ENCODE measurements around the gene CCNDBP1. TPM values are rescaled to one million over a fixed set of nuclear protein-coding genes. Genes with fewer than 3 reads are reported as not detected.

Gene CCNDBP1
- total RNA-seq, 1 experiment from 2014 or later: 20.4 TPM

DNA sequence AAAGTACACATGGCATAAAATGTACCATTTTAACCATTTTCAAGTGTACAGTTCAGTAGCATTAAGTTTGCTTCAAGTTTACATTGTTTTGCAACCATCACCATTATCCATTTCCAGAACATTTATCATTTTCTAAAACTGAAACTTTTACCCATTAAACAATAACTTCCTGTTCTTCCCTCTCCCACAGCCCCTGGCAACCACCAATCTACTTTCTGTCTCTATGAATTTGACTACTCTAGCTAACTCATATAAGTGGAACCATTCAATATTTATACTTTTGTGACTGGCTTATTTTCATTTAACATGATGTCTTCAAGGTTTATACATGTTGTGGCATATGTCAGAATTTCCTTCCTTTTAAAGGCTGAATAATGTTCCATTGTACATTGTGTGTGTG lies 31.9 kb upstream of the CCNDBP1 start (continued):
- TF ChIP-seq, protein P1, sequence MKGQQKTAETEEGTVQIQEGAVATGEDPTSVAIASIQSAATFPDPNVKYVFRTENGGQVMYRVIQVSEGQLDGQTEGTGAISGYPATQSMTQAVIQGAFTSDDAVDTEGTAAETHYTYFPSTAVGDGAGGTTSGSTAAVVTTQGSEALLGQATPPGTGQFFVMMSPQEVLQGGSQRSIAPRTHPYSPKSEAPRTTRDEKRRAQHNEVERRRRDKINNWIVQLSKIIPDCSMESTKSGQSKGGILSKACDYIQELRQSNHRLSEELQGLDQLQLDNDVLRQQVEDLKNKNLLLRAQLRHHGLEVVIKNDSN (CRISPR knock-in tag; IDR thresholded peaks at IDR 0.05): no peak
- no peak for TF ChIP-seq MYBL2 (CRISPR knock-in tag; IDR thresholded peaks at IDR 0.05)
- TF ChIP-seq, protein P2, sequence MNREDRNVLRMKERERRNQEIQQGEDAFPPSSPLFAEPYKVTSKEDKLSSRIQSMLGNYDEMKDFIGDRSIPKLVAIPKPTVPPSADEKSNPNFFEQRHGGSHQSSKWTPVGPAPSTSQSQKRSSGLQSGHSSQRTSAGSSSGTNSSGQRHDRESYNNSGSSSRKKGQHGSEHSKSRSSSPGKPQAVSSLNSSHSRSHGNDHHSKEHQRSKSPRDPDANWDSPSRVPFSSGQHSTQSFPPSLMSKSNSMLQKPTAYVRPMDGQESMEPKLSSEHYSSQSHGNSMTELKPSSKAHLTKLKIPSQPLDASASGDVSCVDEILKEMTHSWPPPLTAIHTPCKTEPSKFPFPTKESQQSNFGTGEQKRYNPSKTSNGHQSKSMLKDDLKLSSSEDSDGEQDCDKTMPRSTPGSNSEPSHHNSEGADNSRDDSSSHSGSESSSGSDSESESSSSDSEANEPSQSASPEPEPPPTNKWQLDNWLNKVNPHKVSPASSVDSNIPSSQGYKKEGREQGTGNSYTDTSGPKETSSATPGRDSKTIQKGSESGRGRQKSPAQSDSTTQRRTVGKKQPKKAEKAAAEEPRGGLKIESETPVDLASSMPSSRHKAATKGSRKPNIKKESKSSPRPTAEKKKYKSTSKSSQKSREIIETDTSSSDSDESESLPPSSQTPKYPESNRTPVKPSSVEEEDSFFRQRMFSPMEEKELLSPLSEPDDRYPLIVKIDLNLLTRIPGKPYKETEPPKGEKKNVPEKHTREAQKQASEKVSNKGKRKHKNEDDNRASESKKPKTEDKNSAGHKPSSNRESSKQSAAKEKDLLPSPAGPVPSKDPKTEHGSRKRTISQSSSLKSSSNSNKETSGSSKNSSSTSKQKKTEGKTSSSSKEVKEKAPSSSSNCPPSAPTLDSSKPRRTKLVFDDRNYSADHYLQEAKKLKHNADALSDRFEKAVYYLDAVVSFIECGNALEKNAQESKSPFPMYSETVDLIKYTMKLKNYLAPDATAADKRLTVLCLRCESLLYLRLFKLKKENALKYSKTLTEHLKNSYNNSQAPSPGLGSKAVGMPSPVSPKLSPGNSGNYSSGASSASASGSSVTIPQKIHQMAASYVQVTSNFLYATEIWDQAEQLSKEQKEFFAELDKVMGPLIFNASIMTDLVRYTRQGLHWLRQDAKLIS (CRISPR knock-in tag; IDR thresholded peaks at IDR 0.05; ENCODE audit: borderline replicate concordance): no peak
- TF ChIP-seq, protein P3, sequence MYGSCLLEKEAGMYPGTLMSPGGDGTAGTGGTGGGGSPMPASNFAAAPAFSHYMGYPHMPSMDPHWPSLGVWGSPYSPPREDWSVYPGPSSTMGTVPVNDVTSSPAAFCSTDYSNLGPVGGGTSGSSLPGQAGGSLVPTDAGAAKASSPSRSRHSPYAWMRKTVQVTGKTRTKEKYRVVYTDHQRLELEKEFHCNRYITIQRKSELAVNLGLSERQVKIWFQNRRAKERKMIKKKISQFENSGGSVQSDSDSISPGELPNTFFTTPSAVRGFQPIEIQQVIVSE (CRISPR knock-in tag; IDR thresholded peaks at IDR 0.05; ENCODE audit: borderline replicate concordance): no peak
- TF ChIP-seq, protein P4, sequence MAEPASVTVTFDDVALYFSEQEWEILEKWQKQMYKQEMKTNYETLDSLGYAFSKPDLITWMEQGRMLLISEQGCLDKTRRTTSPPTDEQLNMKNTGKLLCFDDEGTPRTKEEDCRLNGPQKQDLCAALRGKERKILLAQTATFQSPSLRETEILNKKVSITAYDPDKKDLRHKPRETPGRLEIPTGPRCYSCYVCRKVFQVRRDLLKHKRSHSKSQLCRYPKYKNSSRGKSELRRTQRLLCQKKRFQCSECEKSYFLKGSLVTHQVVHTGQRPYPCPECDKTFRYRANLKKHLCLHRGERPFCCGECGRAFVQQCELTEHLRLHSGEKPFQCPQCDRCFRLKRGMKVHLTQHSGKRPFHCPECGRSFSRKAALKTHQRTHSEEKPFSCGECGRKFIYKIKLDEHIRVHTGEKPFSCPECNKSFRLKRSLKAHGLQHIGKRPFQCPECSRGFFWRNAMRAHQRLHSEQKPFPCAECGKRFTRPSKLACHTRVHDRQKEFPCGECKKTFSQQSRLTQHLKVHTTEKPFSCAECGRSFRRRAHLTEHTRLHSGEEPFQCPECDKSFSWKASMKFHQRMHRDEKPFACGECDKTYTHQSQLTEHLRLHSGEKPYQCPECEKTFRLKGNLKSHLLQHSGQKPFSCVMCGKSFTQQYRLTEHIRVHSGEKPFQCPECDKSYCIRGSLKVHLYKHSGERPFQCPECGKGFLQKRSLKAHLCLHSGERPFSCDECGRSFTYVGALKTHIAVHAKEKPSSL (CRISPR knock-in tag; conservative IDR thresholded peaks at IDR 0.05): no peak
- TF ChIP-seq ELF4 (CRISPR knock-in tag; IDR thresholded peaks at IDR 0.05; ENCODE audit: low read depth): no peak
- no peak for TF ChIP-seq TEAD1 (CRISPR knock-in tag; IDR thresholded peaks at IDR 0.05)

DNA sequence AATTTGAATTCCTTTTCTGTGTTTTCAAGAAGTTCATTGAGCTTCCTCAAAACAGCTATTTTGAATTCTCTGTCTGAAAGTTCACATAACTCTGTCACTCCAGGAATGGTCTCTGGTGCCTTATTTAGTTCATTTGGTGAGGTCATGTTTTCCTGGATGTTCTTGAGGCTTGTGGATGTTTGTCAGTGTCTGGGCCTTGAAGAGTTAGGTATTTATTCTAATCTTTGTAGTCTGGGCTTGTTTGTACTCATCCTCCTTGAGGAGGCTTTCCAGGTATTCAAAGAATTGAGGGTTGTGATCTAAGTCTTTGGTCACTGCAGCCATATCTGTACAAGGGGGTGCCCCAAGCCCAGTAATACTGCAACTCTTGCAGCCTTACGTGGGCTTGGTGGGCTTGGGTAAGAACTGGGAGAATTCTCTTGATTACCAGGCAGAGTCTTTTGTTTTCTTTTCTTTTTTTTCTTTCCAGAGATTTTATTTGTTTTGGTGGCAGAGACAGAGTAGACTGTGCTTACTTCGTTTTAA lies 19.3 kb upstream of the CCNDBP1 start:
- H3K9me3 Mint-ChIP-seq: peaks cover 20% of the 10 kb centered on the region
- peaks cover 10% of the 10 kb centered on the region for H3K4me1 Mint-ChIP-seq
- ATAC-seq (no peak), DNase-seq (ENCODE audit: low spot score) (no peak)
- H3K36me3 Mint-ChIP-seq: peaks cover 28% of the 10 kb centered on the region
- H3K27me3 Mint-ChIP-seq (ENCODE audit: low read depth): no peaks in the 10 kb centered on the region
- ChIA-PET POLR2A (no interaction called here), CTCF (no interaction called here)
- H3K4me3 Mint-ChIP-seq: no peak overlapping the region
- no peak overlapping the region; the same call in 1 of the 2 replicates for H3K27ac Mint-ChIP-seq
- TF ChIP-seq, protein P5, sequence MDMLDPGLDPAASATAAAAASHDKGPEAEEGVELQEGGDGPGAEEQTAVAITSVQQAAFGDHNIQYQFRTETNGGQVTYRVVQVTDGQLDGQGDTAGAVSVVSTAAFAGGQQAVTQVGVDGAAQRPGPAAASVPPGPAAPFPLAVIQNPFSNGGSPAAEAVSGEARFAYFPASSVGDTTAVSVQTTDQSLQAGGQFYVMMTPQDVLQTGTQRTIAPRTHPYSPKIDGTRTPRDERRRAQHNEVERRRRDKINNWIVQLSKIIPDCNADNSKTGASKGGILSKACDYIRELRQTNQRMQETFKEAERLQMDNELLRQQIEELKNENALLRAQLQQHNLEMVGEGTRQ (CRISPR knock-in tag; IDR thresholded peaks at IDR 0.05): no peak
- TF ChIP-seq OVOL2 (CRISPR knock-in tag; IDR thresholded peaks at IDR 0.05; ENCODE audit: borderline replicate concordance): no peak
- TF ChIP-seq, protein P6, sequence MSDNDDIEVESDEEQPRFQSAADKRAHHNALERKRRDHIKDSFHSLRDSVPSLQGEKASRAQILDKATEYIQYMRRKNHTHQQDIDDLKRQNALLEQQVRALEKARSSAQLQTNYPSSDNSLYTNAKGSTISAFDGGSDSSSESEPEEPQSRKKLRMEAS (CRISPR knock-in tag; IDR thresholded peaks at IDR 0.05): no peak
- TF ChIP-seq, protein P7, sequence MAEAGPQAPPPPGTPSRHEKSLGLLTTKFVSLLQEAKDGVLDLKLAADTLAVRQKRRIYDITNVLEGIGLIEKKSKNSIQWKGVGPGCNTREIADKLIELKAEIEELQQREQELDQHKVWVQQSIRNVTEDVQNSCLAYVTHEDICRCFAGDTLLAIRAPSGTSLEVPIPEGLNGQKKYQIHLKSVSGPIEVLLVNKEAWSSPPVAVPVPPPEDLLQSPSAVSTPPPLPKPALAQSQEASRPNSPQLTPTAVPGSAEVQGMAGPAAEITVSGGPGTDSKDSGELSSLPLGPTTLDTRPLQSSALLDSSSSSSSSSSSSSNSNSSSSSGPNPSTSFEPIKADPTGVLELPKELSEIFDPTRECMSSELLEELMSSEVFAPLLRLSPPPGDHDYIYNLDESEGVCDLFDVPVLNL (CRISPR knock-in tag; IDR thresholded peaks at IDR 0.05; ENCODE audit: borderline replicate concordance, low read depth): no peak
- no peak for TF ChIP-seq SOX15 (CRISPR knock-in tag; IDR thresholded peaks at IDR 0.05)
- TF ChIP-seq, protein P8, sequence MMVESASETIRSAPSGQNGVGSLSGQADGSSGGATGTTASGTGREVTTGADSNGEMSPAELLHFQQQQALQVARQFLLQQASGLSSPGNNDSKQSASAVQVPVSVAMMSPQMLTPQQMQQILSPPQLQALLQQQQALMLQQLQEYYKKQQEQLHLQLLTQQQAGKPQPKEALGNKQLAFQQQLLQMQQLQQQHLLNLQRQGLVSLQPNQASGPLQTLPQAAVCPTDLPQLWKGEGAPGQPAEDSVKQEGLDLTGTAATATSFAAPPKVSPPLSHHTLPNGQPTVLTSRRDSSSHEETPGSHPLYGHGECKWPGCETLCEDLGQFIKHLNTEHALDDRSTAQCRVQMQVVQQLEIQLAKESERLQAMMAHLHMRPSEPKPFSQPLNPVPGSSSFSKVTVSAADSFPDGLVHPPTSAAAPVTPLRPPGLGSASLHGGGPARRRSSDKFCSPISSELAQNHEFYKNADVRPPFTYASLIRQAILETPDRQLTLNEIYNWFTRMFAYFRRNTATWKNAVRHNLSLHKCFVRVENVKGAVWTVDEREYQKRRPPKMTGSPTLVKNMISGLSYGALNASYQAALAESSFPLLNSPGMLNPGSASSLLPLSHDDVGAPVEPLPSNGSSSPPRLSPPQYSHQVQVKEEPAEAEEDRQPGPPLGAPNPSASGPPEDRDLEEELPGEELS (CRISPR knock-in tag; IDR thresholded peaks at IDR 0.05): no peak
- TF ChIP-seq FOXK1 (CRISPR knock-in tag; IDR thresholded peaks at IDR 0.05): no peak
- TF ChIP-seq ELF4 (CRISPR knock-in tag; IDR thresholded peaks at IDR 0.05; ENCODE audit: low read depth): no peak
- TF ChIP-seq, protein P9, sequence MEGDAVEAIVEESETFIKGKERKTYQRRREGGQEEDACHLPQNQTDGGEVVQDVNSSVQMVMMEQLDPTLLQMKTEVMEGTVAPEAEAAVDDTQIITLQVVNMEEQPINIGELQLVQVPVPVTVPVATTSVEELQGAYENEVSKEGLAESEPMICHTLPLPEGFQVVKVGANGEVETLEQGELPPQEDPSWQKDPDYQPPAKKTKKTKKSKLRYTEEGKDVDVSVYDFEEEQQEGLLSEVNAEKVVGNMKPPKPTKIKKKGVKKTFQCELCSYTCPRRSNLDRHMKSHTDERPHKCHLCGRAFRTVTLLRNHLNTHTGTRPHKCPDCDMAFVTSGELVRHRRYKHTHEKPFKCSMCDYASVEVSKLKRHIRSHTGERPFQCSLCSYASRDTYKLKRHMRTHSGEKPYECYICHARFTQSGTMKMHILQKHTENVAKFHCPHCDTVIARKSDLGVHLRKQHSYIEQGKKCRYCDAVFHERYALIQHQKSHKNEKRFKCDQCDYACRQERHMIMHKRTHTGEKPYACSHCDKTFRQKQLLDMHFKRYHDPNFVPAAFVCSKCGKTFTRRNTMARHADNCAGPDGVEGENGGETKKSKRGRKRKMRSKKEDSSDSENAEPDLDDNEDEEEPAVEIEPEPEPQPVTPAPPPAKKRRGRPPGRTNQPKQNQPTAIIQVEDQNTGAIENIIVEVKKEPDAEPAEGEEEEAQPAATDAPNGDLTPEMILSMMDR (IDR thresholded peaks at IDR 0.05): no peak
- TF ChIP-seq NR1H2 (CRISPR knock-in tag; IDR thresholded peaks at IDR 0.05): no peak
- TF ChIP-seq HMGA2 (CRISPR knock-in tag; IDR thresholded peaks at IDR 0.05): no peak
- no peak for TF ChIP-seq TCF7 (CRISPR knock-in tag; IDR thresholded peaks at IDR 0.05; ENCODE audit: low read depth)

All from WTC11 (cell line).